ENCODE measurements around the gene NRF1.

The NRF1 gene

GRCh38 chr7:129769866-129770808 is 158.6 kb downstream of the NRF1 start:
- no peak for DNase-seq

GRCh38 chr7:129771201-129771927 is 159.8 kb downstream of the NRF1 start:
- no peak for DNase-seq

GRCh38 chr7:129771928-129772479 is 160.5 kb downstream of the NRF1 start:
- no peak for DNase-seq

GRCh38 chr7:129772646-129773280 is 161.2 kb downstream of the NRF1 start:
- no peak for DNase-seq

GRCh38 chr7:129773328-129773731 is 161.8 kb downstream of the NRF1 start:
- DNase-seq: no peak

- DNase-seq: no peak
Measured at GRCh38 chr7:129773871-129774270, 162.4 kb downstream of the NRF1 start.

- DNase-seq: no peak
Measured at GRCh38 chr7:129774359-129774758, 162.8 kb downstream of the NRF1 start.

GRCh38 chr7:129774871-129775694 is 163.6 kb downstream of the NRF1 start:
- DNase-seq: no peak

- DNase-seq: no peak
Measured at GRCh38 chr7:129775695-129776361, 164.3 kb downstream of the NRF1 start.

GRCh38 chr7:129776362-129776722 is 164.8 kb downstream of the NRF1 start:
- no peak for DNase-seq

- no peak for DNase-seq
Measured at GRCh38 chr7:129777195-129777844, 165.8 kb downstream of the NRF1 start.

GRCh38 chr7:129777993-129778769 is 166.7 kb downstream of the NRF1 start:
- DNase-seq: no peak

GRCh38 chr7:129778770-129779601 is 167.5 kb downstream of the NRF1 start:
- DNase-seq: no peak

GRCh38 chr7:129779602-129780256 is 168.2 kb downstream of the NRF1 start:
- DNase-seq: no peak

- no peak for DNase-seq
Measured at GRCh38 chr7:129780257-129780973, 168.9 kb downstream of the NRF1 start.

GRCh38 chr7:129780974-129781927 is 169.7 kb downstream of the NRF1 start:
- no peak for DNase-seq

Measured in hypothalamus (tissue), 51 donors.